ENCODE data around the gene TAOK2.
"Not testable (repeated sequence)": the region's sequence is repeated elsewhere in the genome, so short reads cannot be mapped to it uniquely, and the experiment has no call there.

The TAOK2 gene

DNA sequence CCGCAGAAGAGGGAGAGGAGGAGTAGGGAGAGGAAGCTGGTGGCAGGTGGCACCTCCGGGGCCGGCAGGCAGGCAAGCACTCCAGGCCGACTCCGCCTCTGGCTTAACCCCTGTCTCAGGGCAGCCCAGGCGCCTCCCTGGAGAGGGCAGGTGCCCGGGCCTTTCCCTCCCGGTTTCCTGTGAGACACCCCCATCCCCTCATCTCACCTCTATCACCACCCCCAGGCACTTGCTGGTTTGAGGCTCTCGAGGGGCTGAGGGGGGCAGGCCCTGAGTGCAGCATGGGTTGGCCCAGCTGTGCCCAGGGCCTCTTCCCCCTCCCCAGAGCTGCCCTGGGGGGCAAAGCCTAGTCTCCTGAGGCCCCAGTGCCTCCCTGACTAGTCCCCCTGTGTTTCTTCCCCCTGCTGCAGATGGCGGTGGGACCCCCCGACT, 31.2 kb downstream of the TAOK2 start:
- FAIRE-seq = no peak

DNA sequence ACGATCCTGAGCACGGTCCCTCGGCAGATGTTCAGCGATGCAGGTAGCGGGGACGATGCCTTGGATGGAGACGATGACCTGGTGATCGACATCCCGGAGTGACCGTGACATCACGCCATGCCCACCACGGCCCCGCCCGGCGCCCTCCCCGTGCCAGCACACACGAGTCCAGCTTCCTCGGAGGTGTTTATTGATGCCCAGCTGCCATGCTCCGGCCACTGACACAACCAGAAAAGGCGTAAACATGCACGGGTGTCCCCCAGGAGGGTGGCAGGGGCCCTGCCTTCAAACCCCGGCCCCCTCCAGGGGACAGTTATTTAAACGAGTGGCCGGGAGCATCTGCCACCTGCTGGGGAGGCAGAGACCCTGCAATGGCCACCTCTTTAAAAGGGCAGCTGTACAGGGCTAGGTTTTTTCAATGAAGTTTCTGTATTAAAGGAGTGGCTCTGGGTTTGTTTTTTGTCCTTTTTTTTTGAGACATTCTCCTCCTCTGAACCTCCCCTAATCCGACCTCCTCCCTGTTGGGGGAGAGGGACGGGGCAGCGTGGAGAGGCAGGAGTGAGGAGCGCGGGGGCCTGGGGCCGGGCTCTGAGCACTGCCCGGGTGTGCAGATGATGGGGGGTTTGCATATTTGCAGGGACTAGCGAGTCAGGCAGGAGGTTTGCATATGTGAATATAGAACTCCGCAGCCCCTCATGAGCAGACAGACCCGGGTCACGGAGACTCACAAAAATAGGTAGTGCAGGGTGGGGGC, 31.9 kb downstream of the TAOK2 start:
- FAIRE-seq = no peak

DNA sequence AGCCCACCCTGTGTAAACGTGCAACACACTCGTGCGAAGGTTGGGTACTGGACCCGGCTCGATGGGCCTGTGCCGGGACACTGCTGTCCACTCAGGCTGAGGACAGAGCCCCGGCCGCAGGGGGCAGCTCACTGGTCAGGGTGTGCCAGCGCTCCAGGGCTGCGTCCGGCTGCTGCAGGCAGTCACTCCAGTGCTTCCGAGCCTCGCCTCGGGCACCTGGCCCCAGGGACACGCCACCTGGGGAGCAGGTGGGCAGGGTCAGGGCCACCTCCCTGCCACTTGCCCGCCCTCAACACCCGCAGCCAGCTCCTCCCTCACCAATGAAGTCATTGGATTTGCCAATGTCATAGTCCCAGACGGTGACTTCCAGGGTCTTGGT, 32.4 kb downstream of the TAOK2 start:
- no peak for FAIRE-seq

- FAIRE-seq = no peak
These were observed 33.1 kb downstream of the TAOK2 start for GRCh38 chr16:30006659-30007377.

- no peak for FAIRE-seq
These were observed 33.8 kb downstream of the TAOK2 start for GRCh38 chr16:30007378-30007895.

DNA sequence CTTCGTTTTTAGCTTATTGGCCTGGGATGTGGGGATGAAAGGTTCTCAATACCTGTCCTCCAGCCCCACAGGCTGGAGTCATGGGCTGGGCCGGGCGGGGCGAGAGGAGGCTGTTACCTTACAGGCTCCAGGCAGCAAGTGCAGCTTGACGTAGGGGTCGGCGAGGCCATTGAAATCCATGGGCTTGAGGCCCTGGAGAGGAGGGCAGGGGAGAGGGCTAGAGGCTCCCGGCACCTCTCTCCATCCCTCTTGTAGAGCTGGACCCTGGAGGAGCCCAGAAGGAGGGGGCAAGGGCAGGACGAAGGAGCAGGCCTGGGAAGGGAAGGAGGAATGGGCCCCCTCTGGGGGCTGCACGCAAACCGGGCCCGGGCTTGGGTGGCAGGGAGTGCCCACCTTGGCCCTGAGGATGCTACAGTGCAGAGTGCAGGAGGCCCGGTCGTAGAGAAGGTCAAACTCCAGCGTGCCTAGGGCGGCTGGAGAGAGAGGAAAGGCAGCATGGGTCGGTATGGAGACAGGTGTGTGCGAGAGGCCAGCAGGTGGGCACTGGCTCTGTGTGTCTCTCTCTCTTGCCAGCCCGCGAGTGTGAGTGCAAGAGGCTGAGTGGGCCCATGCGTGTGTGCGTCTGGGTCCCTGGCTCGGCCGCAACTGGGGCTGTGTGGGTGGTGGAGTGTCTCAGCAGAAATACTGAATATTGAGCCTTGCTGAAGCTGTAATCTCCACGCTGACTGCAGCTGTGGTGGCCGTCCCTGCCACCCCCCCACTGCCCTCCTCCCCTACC, 35.6 kb downstream of the TAOK2 start:
- FAIRE-seq = no peak

- no peak for FAIRE-seq
These were observed 36.5 kb downstream of the TAOK2 start for GRCh38 chr16:30009990-30010843.

- no peak for FAIRE-seq
These were observed 37.4 kb downstream of the TAOK2 start, which contains the start of gene DOC2A for GRCh38 chr16:30010844-30011713. Gene DOC2A (minus strand): TSS chr16:30011027. CDS start chr16:30010222, 805 bp downstream.

DNA sequence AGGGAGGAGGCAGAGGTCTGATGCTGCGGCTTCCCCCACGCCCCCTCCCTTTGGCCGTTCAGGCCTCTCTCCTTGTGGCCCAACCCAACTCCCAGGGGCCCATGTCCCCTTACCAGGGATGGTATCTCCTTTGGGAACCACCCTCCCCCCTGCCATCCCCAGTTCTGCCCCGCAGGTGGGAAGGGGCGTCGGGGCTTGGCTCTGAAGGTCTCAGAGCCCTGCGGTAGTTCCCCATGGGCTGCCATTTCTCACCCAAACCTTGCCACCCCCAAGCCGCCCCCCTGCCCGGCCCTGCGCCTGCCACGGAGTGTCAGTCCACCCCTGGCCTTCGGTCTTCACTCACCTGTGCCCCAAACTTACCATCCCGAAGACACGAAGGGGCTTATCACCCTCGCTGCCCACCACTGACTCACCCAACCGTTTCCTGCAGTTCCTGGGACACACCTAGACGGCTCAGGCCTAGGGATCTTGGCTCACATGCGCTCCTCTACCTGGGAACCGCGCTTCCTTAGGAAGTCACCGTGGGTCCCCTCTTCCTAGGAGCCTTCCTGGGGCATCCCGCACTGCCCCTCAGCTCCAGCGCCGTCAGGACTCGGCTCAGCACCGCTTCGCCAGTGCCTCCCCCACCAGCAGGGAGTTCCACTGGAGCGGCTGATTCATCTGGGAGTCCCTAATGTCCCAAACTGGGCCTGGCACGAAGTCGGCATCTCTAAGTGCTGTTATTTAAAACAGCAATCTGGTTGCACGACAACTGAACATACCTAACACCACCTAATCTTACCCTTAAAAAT, 38.2 kb downstream of the TAOK2 start:
- FAIRE-seq = no peak

DNA sequence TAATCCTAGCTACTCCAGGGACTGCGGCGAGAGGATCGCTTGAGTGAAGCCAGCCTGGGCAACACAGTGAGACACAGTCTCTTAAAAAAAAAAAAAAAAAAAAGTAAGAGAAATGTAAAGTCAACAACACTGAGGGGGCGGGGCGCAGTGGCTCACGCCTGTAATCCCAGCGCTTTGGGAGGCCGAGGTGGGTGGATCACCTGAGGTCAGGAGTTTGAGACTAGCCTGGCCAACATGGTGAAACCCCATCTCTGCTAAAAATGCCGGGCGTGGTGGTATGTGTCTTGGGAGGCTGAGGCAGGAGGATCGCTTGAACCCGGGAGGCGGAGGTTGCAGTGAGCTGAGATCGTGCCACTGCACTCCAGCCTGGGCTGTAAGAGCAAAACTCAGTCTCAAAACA, 38.9 kb downstream of the TAOK2 start:
- not testable (repeated sequence) for FAIRE-seq

DNA sequence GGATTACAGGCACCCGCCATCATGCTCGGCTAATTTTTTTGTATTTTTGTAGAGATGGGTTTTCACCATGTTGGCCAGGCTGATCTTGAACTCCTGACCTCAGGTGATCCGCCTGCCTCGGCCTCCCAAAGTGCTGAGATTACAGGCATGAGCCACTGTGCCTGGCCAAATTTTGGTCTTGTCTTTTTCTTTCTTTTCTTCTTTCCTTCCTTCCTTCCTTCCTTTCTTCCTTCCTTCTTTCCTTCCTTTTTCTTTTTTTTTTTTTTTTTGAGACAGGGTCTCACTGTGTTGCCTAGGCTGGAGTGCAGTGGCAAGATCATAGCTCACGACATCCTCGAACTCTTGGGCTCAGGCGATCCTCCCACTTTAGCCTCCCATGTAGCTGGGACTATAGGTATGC, 41.8 kb downstream of the TAOK2 start:
- FAIRE-seq = not testable (repeated sequence)

GRCh38 chr16:30016555-30017276, 43.0 kb downstream of the TAOK2 start:
- FAIRE-seq = no peak

GRCh38 chr16:30017277-30017656, 43.6 kb downstream of the TAOK2 start:
- FAIRE-seq = no peak

DNA sequence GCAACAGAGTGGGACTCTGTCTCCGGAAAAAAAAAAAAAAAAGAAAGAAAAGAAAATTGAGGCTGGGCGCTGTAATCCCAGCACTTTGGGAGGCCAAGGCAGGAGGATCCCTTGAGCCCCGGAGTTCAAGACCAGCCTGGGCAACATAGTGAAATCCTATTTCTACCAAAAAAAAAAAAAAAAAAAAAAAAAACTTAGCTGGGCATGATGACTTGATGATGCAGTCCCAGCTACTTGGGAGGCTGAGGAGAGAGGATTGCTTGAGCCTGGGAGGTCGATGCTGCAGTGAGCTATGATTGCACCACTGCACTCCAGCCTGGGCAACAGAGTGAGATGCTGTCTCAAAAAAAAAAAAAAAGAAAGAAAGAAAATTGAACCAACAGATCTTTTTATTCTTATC, 44.3 kb downstream of the TAOK2 start:
- not testable (repeated sequence) for FAIRE-seq

DNA sequence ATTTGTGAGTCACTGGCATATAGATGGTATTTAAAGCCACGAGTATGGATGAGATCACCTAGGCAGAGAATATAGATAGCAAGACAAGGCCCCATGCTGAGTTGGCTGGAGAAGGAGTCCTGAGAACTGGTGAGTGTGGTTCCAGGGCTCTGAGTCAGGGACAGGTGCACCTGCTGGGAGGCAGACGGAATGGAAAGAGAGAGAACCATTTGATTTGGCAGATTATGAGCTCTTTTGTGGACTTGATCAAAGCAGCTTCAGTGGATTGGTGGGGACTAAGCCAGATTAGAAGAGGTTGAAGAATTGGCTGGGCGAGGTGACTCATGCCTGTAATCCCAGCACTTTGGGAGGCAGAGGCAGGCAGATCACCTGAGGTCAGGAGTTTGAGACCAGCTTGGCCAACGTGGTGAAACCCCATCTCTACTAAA, 45.1 kb downstream of the TAOK2 start:
- FAIRE-seq = no peak

DNA sequence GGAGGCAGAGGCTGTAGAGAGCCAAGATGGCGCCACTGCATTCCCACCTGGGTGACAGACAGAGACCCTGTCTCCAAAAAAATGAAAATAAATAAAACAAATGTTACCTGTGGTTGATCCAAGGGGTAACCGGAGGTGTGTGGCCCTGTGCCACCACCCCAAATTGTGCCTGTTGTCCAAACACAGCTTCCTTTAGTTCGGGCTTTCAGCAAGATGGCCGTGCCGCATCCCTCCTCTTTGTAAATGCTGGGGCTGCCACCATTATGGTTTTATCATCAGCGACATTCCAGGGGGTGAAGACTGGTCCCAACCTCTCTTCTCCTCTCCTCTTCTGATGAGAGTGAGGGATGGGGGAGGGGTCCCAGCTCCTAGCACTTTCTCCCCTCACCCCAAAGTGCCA, 49.2 kb downstream of the TAOK2 start, which contains the start of gene C16orf92:
TSS of gene C16orf92 (plus strand) at position 312 of the 400 bp plus-strand sequence. CDS start 143 bp downstream, outside the sequence.
- no peak for FAIRE-seq

DNA sequence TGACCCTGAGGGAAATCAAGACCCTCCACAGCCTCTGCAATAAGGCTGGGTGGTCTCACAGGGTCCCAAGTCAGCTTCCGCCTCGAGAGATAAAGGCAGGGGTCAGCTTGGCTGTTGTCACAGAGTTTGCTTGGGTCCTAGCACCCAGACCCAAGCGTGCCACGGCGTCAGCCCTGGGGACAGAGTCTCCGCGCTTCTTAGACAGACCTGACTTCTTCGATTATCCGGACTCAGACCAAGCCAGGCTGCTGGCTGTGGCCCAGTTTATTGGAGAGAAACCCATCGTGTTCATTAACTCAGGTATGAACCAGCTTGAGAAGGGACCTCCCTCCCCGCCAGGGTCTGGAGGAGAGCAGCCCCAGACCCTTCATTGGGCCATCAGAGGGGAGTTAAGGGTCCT, 49.9 kb downstream of the TAOK2 start:
- no peak for FAIRE-seq

GRCh38 chr16:30024451-30024850, 50.8 kb downstream of the TAOK2 start:
- FAIRE-seq = no peak

- no peak for FAIRE-seq
These were observed 51.5 kb downstream of the TAOK2 start for GRCh38 chr16:30025156-30025555.

DNA sequence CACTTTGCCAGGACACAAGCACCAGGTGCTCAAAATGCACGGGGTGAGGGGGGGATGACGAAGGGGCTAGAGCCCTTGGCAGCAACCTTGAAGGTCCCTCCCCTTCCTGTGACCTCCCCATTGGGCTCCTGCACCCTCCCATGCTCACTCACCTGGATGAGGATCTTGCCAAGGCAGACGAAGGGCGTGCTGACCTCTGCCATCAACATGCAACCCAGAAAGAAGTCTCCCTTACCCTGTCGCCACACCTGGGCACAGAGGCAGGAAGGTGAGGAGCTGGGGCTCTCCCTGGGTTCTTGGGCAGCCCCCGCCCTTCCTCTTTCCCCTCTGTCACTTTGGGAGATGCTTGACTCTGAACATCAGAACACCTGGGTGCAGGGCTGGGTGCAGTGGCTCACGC, 51.9 kb downstream of the TAOK2 start:
- FAIRE-seq = no peak

Data from islet of Langerhans (tissue), 1 donor.